GM19328 (cell line): ENCODE data around the gene KIF18B.

Experiments
- ATAC-seq: cut with Tn5 transposase; IDR thresholded peaks from one replicate; pipeline ENCODE4 v1.9.1; 2021; ENCODE audit warnings: mild to moderate bottlenecking, moderate library complexity; ENCODE audit not compliant: unreplicated experiment

KIF18B gene

DNA sequence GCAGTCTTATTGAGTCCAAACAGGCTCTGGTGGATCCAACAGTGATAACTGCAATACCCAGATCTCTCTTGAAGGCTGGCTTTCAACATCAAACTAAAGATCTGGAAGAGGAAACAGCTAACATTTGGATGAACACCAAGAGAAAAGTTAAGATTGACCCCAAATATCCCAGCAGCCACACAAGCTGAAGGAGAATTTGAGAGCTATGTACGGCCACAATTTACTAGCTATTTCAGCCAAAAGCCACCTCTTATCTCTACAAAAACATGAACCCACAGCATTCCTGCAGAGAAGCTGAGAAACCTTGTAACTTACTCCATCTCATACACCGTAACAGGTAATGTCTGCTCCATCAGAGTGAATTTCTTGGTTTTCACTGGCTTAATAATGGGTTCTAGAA is 62.6 kb downstream of the KIF18B start:
- no peak for ATAC-seq

DNA sequence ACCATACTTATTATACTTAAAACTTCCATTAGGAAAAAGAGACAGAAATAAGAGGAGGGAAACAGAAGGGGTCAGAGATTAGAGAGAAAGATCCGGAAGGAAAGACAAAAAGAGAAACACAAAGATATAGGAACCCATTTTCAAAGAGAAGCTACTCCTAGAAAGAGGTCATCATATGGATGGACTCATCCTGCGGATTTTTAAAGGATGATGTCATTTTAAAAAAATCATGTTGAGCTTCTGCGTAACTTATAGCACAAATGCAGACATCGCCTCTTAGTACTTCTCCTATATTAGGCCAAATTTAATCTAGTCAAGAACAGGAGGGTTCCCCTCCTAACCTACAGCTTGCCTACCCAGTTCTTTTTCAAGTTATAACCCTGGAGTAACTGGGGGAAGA is 66.4 kb downstream of the KIF18B start:
- no peak for ATAC-seq

DNA sequence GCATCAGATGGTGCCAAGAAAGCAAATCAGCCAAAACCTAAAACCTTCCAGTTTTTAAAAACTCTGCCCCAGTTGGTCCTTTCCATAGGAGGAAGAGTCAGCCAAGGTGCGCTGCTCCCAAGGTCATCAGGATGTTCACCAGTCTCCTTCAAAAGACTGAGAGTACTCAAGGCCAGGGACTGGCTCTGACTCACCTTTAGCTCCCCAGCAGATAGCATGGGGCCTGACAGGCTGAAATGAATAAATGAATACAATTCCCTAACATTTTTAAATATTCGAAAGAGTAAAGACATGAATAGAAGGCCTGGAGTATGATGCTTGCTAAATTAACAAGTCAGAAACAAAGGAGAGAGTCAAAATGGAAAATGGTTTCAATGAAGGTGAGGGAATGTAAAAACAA is 67.5 kb downstream of the KIF18B start:
- ATAC-seq = no peak

DNA sequence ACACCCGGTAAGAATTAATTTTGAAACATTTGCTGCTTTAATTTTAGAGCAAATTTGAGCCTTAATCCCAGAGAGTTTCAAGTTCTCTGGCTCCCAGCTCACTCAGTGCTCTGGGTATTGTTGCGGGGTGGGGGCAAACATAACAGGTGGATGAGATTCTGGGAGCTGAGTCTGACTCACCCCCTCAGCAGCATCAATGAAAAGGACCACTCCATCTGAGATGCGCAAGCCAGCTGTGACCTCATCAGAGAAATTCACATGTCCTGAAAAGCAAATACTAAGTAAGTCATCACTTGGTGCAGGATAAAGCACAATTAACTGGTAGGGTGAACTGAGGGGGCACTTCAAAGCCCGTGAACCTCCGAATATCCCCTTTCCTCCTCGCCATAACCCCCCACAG is 68.2 kb downstream of the KIF18B start:
- no peak for ATAC-seq

DNA sequence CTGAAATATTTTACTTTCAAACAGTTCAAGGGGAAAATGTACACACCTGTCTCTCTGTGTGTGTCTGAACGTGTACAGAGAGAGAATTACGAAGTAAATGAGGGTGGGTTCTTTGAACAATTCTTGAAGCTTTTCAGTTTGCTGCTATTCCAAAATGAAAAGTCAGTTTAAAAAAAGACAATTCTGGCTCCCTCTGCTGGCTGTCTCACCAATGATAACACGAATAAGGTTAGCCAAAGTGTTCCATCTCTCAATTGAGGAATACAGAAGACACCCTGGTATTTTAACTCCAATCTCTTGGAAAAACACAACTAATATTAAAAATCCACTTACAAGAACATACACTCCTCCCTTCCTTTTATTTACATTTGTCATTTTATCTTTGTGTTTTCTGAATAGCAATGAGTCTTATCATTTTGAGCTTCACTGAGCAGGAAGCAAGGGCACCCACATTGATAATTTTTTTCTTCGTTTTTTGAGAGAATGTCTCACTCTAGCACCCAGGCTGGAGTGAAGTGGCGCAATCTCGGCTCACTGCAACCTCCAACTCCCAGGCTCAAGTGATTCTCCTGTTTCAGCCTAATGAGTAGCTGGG is 68.8 kb downstream of the KIF18B start:
- ATAC-seq = no peak

DNA sequence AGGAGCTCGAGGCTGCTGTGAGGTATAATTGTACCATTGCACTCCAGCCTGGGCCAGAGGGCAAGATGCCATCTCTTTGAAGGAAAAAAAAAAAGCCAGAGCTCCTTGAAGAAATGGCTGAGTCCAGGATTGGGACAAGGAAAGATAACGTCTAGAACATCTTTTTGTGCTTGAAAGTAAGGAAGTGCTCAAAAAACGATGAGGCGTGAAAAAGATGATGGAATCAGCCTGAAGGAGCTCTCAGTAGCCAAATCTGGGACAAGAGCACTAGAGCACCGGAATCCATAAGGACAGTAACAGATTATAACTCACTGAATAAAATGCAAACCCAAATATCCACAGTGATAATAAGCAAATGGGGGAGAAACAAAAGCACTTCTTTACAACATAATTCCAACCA is 70.5 kb downstream of the KIF18B start:
- no peak for ATAC-seq

DNA sequence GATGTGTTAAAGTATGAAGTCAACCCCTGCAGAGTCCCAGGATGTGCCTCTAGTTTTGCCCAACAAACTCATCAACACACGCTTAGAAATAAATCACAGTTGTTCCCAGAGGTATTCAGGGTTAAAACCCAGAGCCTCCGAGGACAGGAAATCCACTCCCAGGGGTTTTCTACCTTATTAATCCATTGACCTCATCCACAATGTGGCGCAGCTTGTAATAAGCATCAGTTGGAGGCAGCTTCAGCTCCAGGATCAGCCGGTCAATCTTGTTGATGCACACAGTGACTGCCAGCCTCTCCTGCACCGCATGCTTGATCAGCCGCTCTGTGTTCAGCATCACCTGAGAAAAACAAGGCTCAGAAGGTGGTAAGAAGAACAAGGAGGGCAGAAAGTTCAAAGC is 71.8 kb downstream of the KIF18B start:
- ATAC-seq = no peak
